ENCODE measurements around the gene TULP1.

- TF ChIP-seq CTCF (IDR thresholded peaks at IDR 0.05), result no peak
- TF ChIP-seq POLR2A (IDR thresholded peaks at IDR 0.05), result no peak
Observed at GRCh38 chr6:35453236-35453635, 59.5 kb downstream of the TULP1 start.
